Endothelial cell of umbilical vein (primary cell): Measurements from ENCODE around the gene MAML3. TPM values are rescaled to one million over a fixed set of nuclear protein-coding genes. Genes with fewer than 3 reads are reported as not detected.

Experiments used
- BruUV-seq: library from RNA; stranded (reverse); fragments of 400-500 nt; replicated peaks from 2 replicates; lab custom pipeline; 2021; lab: Mats Ljungman, UMichigan
- CTCF ChIA-PET: fragments of 300-600, 350-600 bp; sonication (Branson Sonifier 250); formaldehyde crosslinking; loops from one replicate; lab custom pipeline; 2021; ENCODE audit warnings: antibody characterized with exemption, inconsistent platforms; lab: Charles Lee
- POLR2A ChIA-PET: fragments of 300-600, 350-600 bp; sonication (Branson Sonifier 250); formaldehyde crosslinking; loops from one replicate; lab custom pipeline; 2021; ENCODE audit warnings: antibody characterized with exemption, inconsistent platforms; lab: Charles Lee
- DNase-seq: peaks from one replicate; pipeline ENCODE4 v3.0.0-alpha.2; 2011; ENCODE audit warnings: low read depth, low spot score
- FAIRE-seq: peaks from 2 replicates; lab custom pipeline; 2011; peaks lifted over from hg19 to GRCh38; lab: Jason Lieb, UNC
- H2AFZ ChIP-seq: 2 replicates; pipeline ENCODE4 v1.6.0; 2012; ENCODE audit warnings: low read depth, low read length, control low read depth, inconsistent platforms
- H3K27ac ChIP-seq: 2 replicates; pipeline ENCODE4 v1.5.1; 2011; ENCODE audit warnings: low read depth, mild to moderate bottlenecking, control low read depth, low read length, moderate library complexity; ENCODE audit not compliant: insufficient read depth
- H3K27me3 ChIP-seq, 2 experiments: 2 replicates each; pipeline versions ENCODE4 v1.6.0 to v1.6.1; 2011; ENCODE audit warnings: low read length in 2 of 2, mixed read lengths in 1 of 2; ENCODE audit not compliant: control insufficient read depth in 2 of 2, insufficient read depth in 2 of 2
- H3K36me3 ChIP-seq, 2 experiments: 2 replicates in 1 of 2; 3 replicates in 1 of 2; pipeline ENCODE4 v1.5.1; 2011; ENCODE audit warnings: low read length in 2 of 2, mild to moderate bottlenecking in 1 of 2, moderate library complexity in 1 of 2; ENCODE audit not compliant: control insufficient read depth in 2 of 2, insufficient read depth in 2 of 2; ENCODE audit errors: extremely low read depth in 1 of 2
- H3K4me1 ChIP-seq: 3 replicates; pipeline ENCODE4 v1.5.1; 2011; ENCODE audit warnings: mild to moderate bottlenecking, low read length; ENCODE audit not compliant: control insufficient read depth, insufficient read depth; ENCODE audit errors: extremely low read depth
- H3K4me2 ChIP-seq: 2 replicates; pipeline ENCODE4 v1.6.1; 2011; ENCODE audit warnings: low read length, control low read depth, mixed read lengths; ENCODE audit not compliant: insufficient read depth
- H3K4me3 ChIP-seq, 3 experiments: fragments of 200-600 bp in 1 of 3; sonication (generic), shearing (Covaris generic) in 1 of 3; replicated peaks in 1 of 3; 2 replicates each; pipeline ENCODE4 v1.5.1; 2011 to 2016; ENCODE audit warnings: control low read depth in 3 of 3, low read length in 3 of 3, mild to moderate bottlenecking in 2 of 3, inconsistent platforms in 1 of 3, low read depth in 1 of 3, moderate library complexity in 1 of 3; ENCODE audit not compliant: insufficient read depth in 1 of 3
- H3K79me2 ChIP-seq: 2 replicates; pipeline ENCODE4 v1.6.0; 2012; ENCODE audit warnings: low read length, inconsistent platforms; ENCODE audit not compliant: control insufficient read depth, insufficient read depth
- H3K9ac ChIP-seq: replicated peaks from 2 replicates; pipeline ENCODE3; 2011; ENCODE audit warnings: low read length, control low read depth; ENCODE audit not compliant: insufficient read depth; ENCODE audit errors: extremely low read depth
- H3K9me1 ChIP-seq: replicated peaks from 3 replicates; pipeline ENCODE4 v1.6.0; 2011; ENCODE audit warnings: mild to moderate bottlenecking, low read length; ENCODE audit not compliant: control insufficient read depth, insufficient read depth; ENCODE audit errors: extremely low read depth
- H3K9me3 ChIP-seq: replicated peaks from 2 replicates; pipeline ENCODE4 v1.5.1; 2012; ENCODE audit warnings: low read length, inconsistent platforms; ENCODE audit not compliant: control insufficient read depth, insufficient read depth
- H4K20me1 ChIP-seq: replicated peaks from 2 replicates; pipeline ENCODE3; 2011; ENCODE audit warnings: mild to moderate bottlenecking, low read length; ENCODE audit not compliant: control insufficient read depth, insufficient read depth; ENCODE audit errors: extremely low read depth
- EZH2 ChIP-seq: IDR thresholded peaks from 2 replicates; pipeline ENCODE4 v1.6.1; 2012; ENCODE audit warnings: borderline replicate concordance, low read depth, mild to moderate bottlenecking, moderate library complexity, low read length, inconsistent platforms; ENCODE audit not compliant: severe bottlenecking
- FOS ChIP-seq: IDR thresholded peaks from 2 replicates; pipeline ENCODE4 v1.6.1; 2011; ENCODE audit warnings: mild to moderate bottlenecking, low read length, moderate library complexity, borderline replicate concordance; ENCODE audit not compliant: insufficient read depth
- JUN ChIP-seq: IDR thresholded peaks from 2 replicates; pipeline ENCODE4 v1.6.1; 2011; ENCODE audit warnings: borderline replicate concordance, low read depth; ENCODE audit not compliant: insufficient read length, insufficient read depth
- MYC ChIP-seq: IDR thresholded peaks from one replicate; pipeline ENCODE4 v1.6.1; 2011; ENCODE audit warnings: mild to moderate bottlenecking, low read depth, low read length
- POLR2A ChIP-seq: IDR thresholded peaks from 2 replicates; pipeline ENCODE4 v1.6.1; 2012; ENCODE audit warnings: low read depth, mild to moderate bottlenecking, control low read depth, low read length
- POLR2AphosphoS5 ChIP-seq: IDR thresholded peaks from 2 replicates; pipeline ENCODE4 v1.6.1; 2012; ENCODE audit warnings: low read depth, mild to moderate bottlenecking, control low read depth, low read length, moderate library complexity; ENCODE audit not compliant: insufficient read depth
- dilution Hi-C: fragments of 300-500 bp; cut with MboI; formaldehyde crosslinking; loops from one replicate; pipeline ENCODE4 v1.15.0; 2019; ENCODE audit warnings: low sequenced_read_pairs; ENCODE audit not compliant: extremely low pct_ligation_motif_present
- intact Hi-C: fragments of 100-400 bp; cut with micrococcal nuclease; formaldehyde crosslinking; loops from one replicate; pipeline ENCODE4 v1.10.0; 2022
- polyA plus RNA-seq, 4 experiments: library from polyadenylated mRNA; depleted of rRNA in 3 of 4; stranded (reverse) in 3 of 4; unstranded in 1 of 4; fragments of >200 nt; gene quantifications; 2 replicates each; pipeline versions ENCODE4 v1.2.1 to v1.2.3, GENCODE V29; 2011 to 2012; ENCODE audit warnings: missing spikeins in 1 of 4
- total RNA-seq: library from RNA; stranded (reverse); gene quantifications from 2 replicates; pipeline ENCODE4 v1.2.3, GENCODE V29; 2021
- TF ChIP-seq, protein P1 (sequence below): IDR thresholded peaks from 2 replicates; pipeline ENCODE4 v1.6.1; 2011; ENCODE audit not compliant: insufficient read depth, insufficient read length

MAML3 gene
- total and polyA plus RNA-seq, 2 donors (not counting 3 experiments of a cell fraction or from before 2014, with no cell fraction given): 14.0 to 20.3 TPM

DNA sequence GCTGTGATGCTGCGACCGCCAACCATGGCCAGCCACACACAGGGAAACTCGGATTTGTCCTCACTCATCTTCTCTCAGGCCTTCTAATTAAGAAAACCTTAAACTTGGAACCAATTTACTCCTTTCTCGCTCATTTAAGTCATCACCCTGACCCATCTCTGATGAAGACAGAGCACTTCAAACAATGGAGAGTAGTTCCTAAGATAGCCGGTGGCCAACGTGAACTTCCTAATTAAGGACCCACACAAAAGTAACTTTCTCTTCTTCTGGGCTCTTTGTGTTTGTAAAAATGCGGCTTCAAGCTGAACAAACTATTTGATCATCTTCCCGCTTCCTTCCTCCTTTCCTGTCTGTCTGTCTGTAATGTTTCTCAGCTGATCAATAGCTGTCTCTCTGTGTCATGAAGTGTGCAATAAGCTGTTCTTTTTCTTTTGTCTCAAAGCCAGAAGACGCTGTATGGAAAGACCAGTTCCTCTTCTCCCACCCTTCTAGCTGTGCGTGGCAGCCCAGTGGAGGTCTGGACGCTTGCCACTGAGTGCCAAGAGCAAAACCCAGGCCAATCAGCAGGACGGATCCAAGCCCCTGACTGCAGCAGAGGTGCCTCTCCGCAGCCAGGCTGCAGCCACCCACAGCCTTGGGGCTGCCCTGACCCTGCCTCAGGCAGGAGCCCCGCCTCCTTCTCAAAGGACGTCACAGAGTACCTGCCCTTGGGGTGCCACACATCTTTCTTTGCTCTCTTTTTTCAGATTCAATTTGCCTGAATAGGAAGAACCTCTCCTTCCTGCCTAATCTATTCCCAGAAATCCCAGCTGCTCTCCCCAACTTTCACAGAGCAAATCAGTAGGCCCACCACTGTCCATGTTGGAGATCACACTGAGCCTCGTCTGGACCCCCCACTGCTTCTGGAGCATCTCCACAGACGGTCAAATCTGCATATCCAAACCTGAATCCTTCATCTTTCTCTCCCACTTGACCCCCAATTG is 59.3 kb downstream of the MAML3 start:
- DNase-seq (peak; percentile 85), FAIRE-seq (peak; percentile 71)
- no peaks in the 10 kb centered on the region for H3K27me3 ChIP-seq
- ChIA-PET CTCF (interaction anchor here (0.5 to 3.0 kb wide), 19 partner anchors 9 to 515 kb away, joined by 3 to 31 read pairs (median 5); no protein-coding TSS in a partner anchor), POLR2A (interaction anchor here (1.0 to 2.7 kb wide), 3 partner anchors 22 to 59 kb away, joined by 3 to 17 read pairs (median 5); partner anchors contain the start of gene MAML3)
- H2AFZ ChIP-seq: no peak overlapping the region
- TF ChIP-seq FOS (peak; percentile 41), EZH2 (no peak), MYC (no peak), POLR2AphosphoS5 (peak; percentile 64), JUN (peak; percentile 32), POLR2A (peak; percentile 64)
- TF ChIP-seq, protein P1, sequence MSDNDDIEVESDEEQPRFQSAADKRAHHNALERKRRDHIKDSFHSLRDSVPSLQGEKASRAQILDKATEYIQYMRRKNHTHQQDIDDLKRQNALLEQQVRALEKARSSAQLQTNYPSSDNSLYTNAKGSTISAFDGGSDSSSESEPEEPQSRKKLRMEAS: no peak
- no peak overlapping the region for H3K4me3 ChIP-seq
- no peaks in the 10 kb centered on the region for H4K20me1 ChIP-seq
- H3K4me1 ChIP-seq: peaks cover 97% of the 10 kb centered on the region
- intact Hi-C loops (loop anchor here (1.0 to 10.0 kb wide), 10 partner anchors 42 to 1080 kb away; partner anchors contain the start of gene NOCT), dilution Hi-C loops (no loop called here)
- H3K79me2 ChIP-seq: peaks cover 31% of the 10 kb centered on the region
- TSS peak; percentile 21 for BruUV-seq
- H3K4me2 ChIP-seq: peak overlapping the region; percentile 98
- H3K9me3 ChIP-seq: no peaks in the 10 kb centered on the region
- no peaks in the 10 kb centered on the region for H3K9me1 ChIP-seq
- H3K27ac ChIP-seq: peak overlapping the region; percentile 100
- peak overlapping the region; percentile 99 for H3K9ac ChIP-seq
- no peaks in the 10 kb centered on the region for H3K36me3 ChIP-seq
